ENCODE data around the gene VSTM2L.

The VSTM2L gene

DNA sequence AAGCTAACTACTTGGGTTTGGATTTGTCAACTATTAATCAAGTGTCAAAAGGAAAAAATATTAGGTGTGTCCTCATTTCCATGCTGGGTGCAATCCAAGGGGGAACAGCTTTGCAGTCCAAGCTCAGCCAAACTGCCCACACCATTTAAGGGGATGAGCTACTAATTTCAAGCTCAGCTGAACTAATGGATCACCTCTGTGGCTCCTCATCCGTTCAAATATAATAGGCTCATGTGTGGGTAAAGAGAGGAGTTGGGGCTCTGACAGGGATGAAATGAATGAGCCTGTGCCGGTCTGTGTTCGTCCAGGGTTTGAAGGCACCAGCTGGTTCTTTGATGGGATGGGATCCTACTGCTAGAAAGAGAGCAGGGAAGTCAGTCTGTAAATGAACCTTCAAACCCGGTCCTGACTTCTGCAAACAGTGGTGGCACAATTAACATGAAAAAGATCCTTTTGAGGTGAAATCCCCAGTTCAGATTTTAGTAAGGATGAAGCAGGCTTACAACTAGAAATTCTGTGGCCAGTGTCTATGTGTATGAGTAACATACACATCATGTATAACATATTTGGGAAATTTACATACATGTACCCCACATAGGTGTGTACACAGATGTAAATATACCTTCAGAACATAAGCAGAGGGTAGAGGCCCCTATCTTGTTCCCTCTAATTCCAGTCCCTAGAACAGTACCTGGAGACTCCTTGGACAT is 88.4 kb downstream of the VSTM2L start:
- DNase-seq: no peak

DNA sequence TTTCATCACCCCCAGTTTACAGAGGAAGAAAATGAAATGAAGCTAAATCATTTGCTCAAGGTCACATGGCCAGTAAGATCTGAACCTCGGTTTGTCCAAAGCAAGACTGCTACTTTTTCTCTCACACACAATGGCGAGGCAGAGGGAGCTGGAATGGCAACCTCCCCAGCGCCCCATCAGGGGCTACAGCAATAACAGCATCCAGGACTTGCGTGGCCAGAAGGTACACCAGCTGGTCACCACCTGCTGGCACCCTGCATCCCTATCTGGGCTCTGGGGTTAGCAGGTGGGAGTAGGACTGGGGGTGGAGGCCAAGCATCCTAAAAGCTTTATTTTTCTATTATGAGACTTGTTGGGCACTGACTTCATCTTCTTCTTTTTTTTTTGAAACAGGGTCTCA is 89.0 kb downstream of the VSTM2L start:
- DNase-seq: no peak

- no peak for DNase-seq
Measured at GRCh38 chr20:37992802-37993409, 90.0 kb downstream of the VSTM2L start.

GRCh38 chr20:37994512-37994911 is 91.6 kb downstream of the VSTM2L start:
- DNase-seq: no peak
